ENCODE results near the gene EVPL. TPM values are rescaled to one million over a fixed set of nuclear protein-coding genes. Genes with fewer than 3 reads are reported as not detected.

EVPL gene
- total RNA-seq, 1 experiment from 2014 or later = 58.0 TPM

DNA sequence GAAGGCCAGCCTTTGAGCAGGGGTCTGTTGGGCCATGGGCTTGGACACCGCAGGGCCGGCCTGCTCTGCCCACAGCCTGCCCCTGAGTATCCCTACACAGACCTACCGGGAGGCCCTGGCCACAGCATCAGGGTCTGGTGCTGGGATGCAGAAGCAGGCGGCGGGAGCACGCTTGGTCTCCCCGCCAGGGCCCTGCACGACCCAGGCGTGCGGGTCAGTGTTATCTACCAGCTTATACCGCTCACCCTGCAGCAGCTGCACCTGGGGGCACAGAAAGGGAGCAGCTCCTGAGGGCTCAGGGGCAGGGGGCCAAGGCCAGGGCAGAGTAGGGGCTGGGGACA lies 8.8 kb downstream of the EVPL start:
- ChIA-PET CTCF (interaction anchor here (0.8 kb wide), 1 partner anchor 103 kb away, joined by 3 read pairs; no protein-coding TSS in a partner anchor), RAD21 (ENCODE audit: low non-redundant PET in 1 of 2, low total read pairs in 2 of 2, uncharacterized antibody in 2 of 2, unreplicated experiment in 2 of 2) (no interaction called here)

More for the DNA sequence above, 8.8 kb downstream of the EVPL start:
- Histone ChIP-seq H3K36me3 (ENCODE audit: control insufficient read depth in 1 of 2, insufficient read depth in 2 of 2, low read length in 2 of 2) (peaks cover 31 to 33% of the 10 kb centered on the region in 2 experiments), H3K4me3 (replicated peaks in 1 of 2; ENCODE audit: low read depth in 1 of 2, low read length in 2 of 2) (no peak overlapping the region), H4K20me1 (ENCODE audit: insufficient read depth) (no peaks in the 10 kb centered on the region), H2AFZ (ENCODE audit: low read depth, low read length, poor library complexity, severe bottlenecking) (no peak overlapping the region), H3K9ac (ENCODE audit: low read length) (no peak overlapping the region), H3K4me1 (ENCODE audit: control insufficient read depth in 1 of 2, insufficient read depth in 2 of 2, low read length in 2 of 2) (peaks cover 0 to 3% of the 10 kb centered on the region in 2 experiments; a peak in 1 of 4 replicates), H3K79me2 (ENCODE audit: insufficient read depth, low read length) (no peaks in the 10 kb centered on the region), H3K9me2 (ENCODE audit: insufficient read depth) (no peaks in the 10 kb centered on the region), H3K9me3 (ENCODE audit: control insufficient read depth in 1 of 2, insufficient read depth in 1 of 2, low read depth in 1 of 2, low read length in 2 of 2) (no peaks in the 10 kb centered on the region), H3K27me3 (ENCODE audit: insufficient read depth, low read length) (no peaks in the 10 kb centered on the region), H3K4me2 (ENCODE audit: low read length) (no peak overlapping the region), H3K27ac (ENCODE audit: low read depth, low read length) (no peak overlapping the region)
- no TSS peak for BruUV-seq (replicated peaks)
- DNase-seq (ENCODE audit: low read depth, low spot score) = no peak
- POLR2A ChIA-PET = no interaction called here
- intact Hi-C loops (cut with micrococcal nuclease) = no loop called here
- no peak for ATAC-seq
- TF ChIP-seq POLR2AphosphoS5 (IDR thresholded peaks at IDR 0.05; ENCODE audit: low read depth, low read length) (no peak), ATF3 (IDR thresholded peaks at IDR 0.05) (no peak), CEBPB (IDR thresholded peaks at IDR 0.05; ENCODE audit: low read depth) (no peak), ZFX (IDR thresholded peaks at IDR 0.05) (no peak), ZNF274 (IDR thresholded peaks at IDR 0.05; ENCODE audit: low read depth, low read length) (no peak), EZH2phosphoT487 (IDR thresholded peaks at IDR 0.05; ENCODE audit: borderline replicate concordance) (no peak), TCF7L2 (IDR thresholded peaks at IDR 0.05; ENCODE audit: borderline replicate concordance, extremely low read depth, insufficient read depth, insufficient read length) (no peak), CBX3 (IDR thresholded peaks at IDR 0.05; ENCODE audit: low read depth) (no peak), ZBTB33 (IDR thresholded peaks at IDR 0.05; ENCODE audit: extremely low read depth, insufficient replicate concordance, low read length) (no peak), JUND (IDR thresholded peaks at IDR 0.05) (no peak), YY1 (IDR thresholded peaks at IDR 0.05; ENCODE audit: extremely low read depth, insufficient replicate concordance, low read depth, low read length) (no peak), SRF (IDR thresholded peaks at IDR 0.05; ENCODE audit: low read depth) (no peak), SP1 (IDR thresholded peaks at IDR 0.05; ENCODE audit: low read depth) (no peak)
- TF ChIP-seq, protein P1, sequence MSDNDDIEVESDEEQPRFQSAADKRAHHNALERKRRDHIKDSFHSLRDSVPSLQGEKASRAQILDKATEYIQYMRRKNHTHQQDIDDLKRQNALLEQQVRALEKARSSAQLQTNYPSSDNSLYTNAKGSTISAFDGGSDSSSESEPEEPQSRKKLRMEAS (IDR thresholded peaks at IDR 0.05) = no peak
